GM06990 (cell line): ENCODE measurements around the gene IGHMBP2.

ENCODE experiments used
- DNase-seq: peaks from one replicate; pipeline ENCODE4 v3.0.0-alpha.2; 2011; ENCODE audit not compliant: insufficient read length; ENCODE audit errors: extremely low read depth
- H3K27me3 ChIP-seq: replicated peaks from 2 replicates; pipeline ENCODE4 v1.6.0; 2011; ENCODE audit warnings: low read length; ENCODE audit not compliant: control insufficient read depth, insufficient read depth
- H3K36me3 ChIP-seq: 2 replicates; pipeline ENCODE4 v1.5.1; 2011; ENCODE audit warnings: low read length; ENCODE audit not compliant: control insufficient read depth, insufficient read depth
- H3K4me3 ChIP-seq: replicated peaks from 2 replicates; pipeline ENCODE4 v1.5.1; 2011; ENCODE audit warnings: low read depth, mild to moderate bottlenecking, control low read depth, low read length
- CTCF ChIP-seq: IDR thresholded peaks from 2 replicates; pipeline ENCODE4 v1.5.1; 2011; ENCODE audit warnings: low read length, control low read depth, mild to moderate bottlenecking, inconsistent platforms; ENCODE audit not compliant: insufficient read depth, poor library complexity, severe bottlenecking

IGHMBP2 gene

GRCh38 chr11:68892576-68892975 lies 11.1 kb upstream of the IGHMBP2 start:
- Histone ChIP-seq H3K36me3 (peaks cover 36% of the 10 kb centered on the region), H3K4me3 (no peak overlapping the region), H3K27me3 (no peaks in the 10 kb centered on the region)
- TF ChIP-seq CTCF = no peak
- no peak for DNase-seq

GRCh38 chr11:68893282-68893681 lies 10.4 kb upstream of the IGHMBP2 start:
- no peak overlapping the region for H3K4me3 ChIP-seq
- H3K36me3 ChIP-seq = peaks cover 40% of the 10 kb centered on the region
- no peak for DNase-seq
- TF ChIP-seq CTCF = no peak
- no peaks in the 10 kb centered on the region for H3K27me3 ChIP-seq

GRCh38 chr11:68896171-68896959 lies 7.3 kb upstream of the IGHMBP2 start:
- Histone ChIP-seq H3K4me3 (no peak overlapping the region), H3K27me3 (no peaks in the 10 kb centered on the region), H3K36me3 (peaks cover 35% of the 10 kb centered on the region)
- no peak for TF ChIP-seq CTCF
- DNase-seq = no peak

GRCh38 chr11:68897441-68897840 lies 6.2 kb upstream of the IGHMBP2 start:
- DNase-seq = no peak
- no peak for TF ChIP-seq CTCF
- Histone ChIP-seq H3K27me3 (no peaks in the 10 kb centered on the region), H3K36me3 (peaks cover 30% of the 10 kb centered on the region), H3K4me3 (no peak overlapping the region)

GRCh38 chr11:68900835-68901381 lies 2.8 kb upstream of the IGHMBP2 start:
- no peak for DNase-seq
- TF ChIP-seq CTCF = no peak
- H3K27me3 ChIP-seq = no peaks in the 10 kb centered on the region
- H3K36me3 ChIP-seq = peaks cover 19% of the 10 kb centered on the region
- H3K4me3 ChIP-seq = no peak overlapping the region
